Esophagus squamous epithelium (tissue), 5 donors: Measurements from ENCODE around the gene STING1. TPM values are rescaled to one million over a fixed set of nuclear protein-coding genes. Genes with fewer than 3 reads are reported as not detected.
"Not testable (repeated sequence)": the region's sequence is repeated elsewhere in the genome, so short reads cannot be mapped to it uniquely, and the experiment has no call there.

ENCODE experiments used
- DNase-seq: peaks from one replicate; lab custom pipeline; 2025; lab: John Stamatoyannopoulos, UW
- H3K27ac ChIP-seq, 4 donors: fragments of 200-600 bp; sonication (generic); one replicate each; pipeline ENCODE4 v1.5.1; 2016 to 2019; ENCODE audit warnings: mild to moderate bottlenecking in 1 of 4
- H3K27me3 ChIP-seq, 4 donors: fragments of 200-600 bp; sonication (generic); 1 replicate in 3 of 4; 2 replicates in 1 of 4; pipeline versions ENCODE4 v1.5.1 to v1.6.0; 2017 to 2021; ENCODE audit warnings: antibody characterized with exemption in 1 of 4
- H3K36me3 ChIP-seq, 3 donors: fragments of 200-600 bp; sonication (generic); one replicate each; pipeline ENCODE4 v1.5.1; 2016 to 2019
- H3K4me1 ChIP-seq, 3 donors: fragments of 200-600 bp; sonication (generic); one replicate each; pipeline ENCODE4 v1.5.1; 2017 to 2019
- H3K4me3 ChIP-seq, 4 donors: fragments of 200-600 bp; sonication (generic); 1 replicate in 3 of 4; 2 replicates in 1 of 4; pipeline ENCODE4 v1.5.1; 2016 to 2019; ENCODE audit warnings: mild to moderate bottlenecking in 2 of 4, moderate library complexity in 1 of 4
- H3K9me3 ChIP-seq, 3 donors: fragments of 200-600 bp; sonication (generic); one replicate each; pipeline ENCODE4 v1.5.1; 2016 to 2019
- CTCF ChIP-seq, 6 experiments: fragments of 450-650 bp in 4 of 6; fragments of 200-600 bp in 2 of 6; sonication (generic) in 2 of 6; IDR thresholded peaks; one replicate each; pipeline ENCODE4 v1.5.1; 2016 to 2019; ENCODE audit warnings: antibody characterized with exemption in 6 of 6, mild to moderate bottlenecking in 4 of 6, moderate library complexity in 4 of 6
- POLR2A ChIP-seq, 4 donors: fragments of 450-650 bp; IDR thresholded peaks; one replicate each; pipeline ENCODE4 v1.6.1; 2017; ENCODE audit warnings: antibody characterized with exemption in 4 of 4, mild to moderate bottlenecking in 4 of 4, moderate library complexity in 3 of 4
- WGBS, 2 donors: methylation state at CpG; one replicate each; pipeline ENCODE4 v1.1.5; 2018; 5-methylcytosine and 5-hydroxymethylcytosine counted together
- intact Hi-C: fragments of 100-400 bp; cut with DNase I; formaldehyde crosslinking; loops from one replicate; pipeline ENCODE4 v1.15.0; 2022
- total RNA-seq, 4 donors: library from RNA; depleted of rRNA; stranded (reverse); fragments of >200 nt; gene quantifications; one replicate each; pipeline ENCODE4 v1.1.0, GENCODE V29; 2016
- donor health status: DM: yes; HTN: yes; CAD: no.

STING1 gene
- total RNA-seq, result 10 to 100 TPM; 33.0 to 49.6 (median 38.6) TPM

- intact Hi-C loops, result no loop called here
- Histone ChIP-seq H3K27me3 (no peaks in the 10 kb centered on the region), H3K36me3 (peaks cover 0 to 27% (median 8%) of the 10 kb centered on the region in 3 donors), H3K9me3 (no peaks in the 10 kb centered on the region), H3K4me3 (peak within 1 kb of the TSS; percentile 35 to 77 (median 50)), H3K27ac (peak within 1 kb of the TSS; percentile 91 to 99 (median 94)), H3K4me1 (peaks cover 25 to 73% (median 38%) of the 10 kb centered on the region in 3 donors)
- peak; percentile 33 for DNase-seq
- 2 to 11% methylated on average over 10 of the region's 19 CpGs for WGBS, 2 donors
- no peak for TF ChIP-seq CTCF (IDR thresholded peaks at IDR 0.05)
- peak in 1 of 4 donors; percentile 52 for TF ChIP-seq POLR2A (IDR thresholded peaks at IDR 0.05)
Measured at GRCh38 chr5:139482050-139482889, at the start of gene STING1. Gene STING1 (minus strand): TSS chr5:139482758. CDS start chr5:139481704, 1,054 bp downstream.

GRCh38 chr5:139531772-139532169 is 49.2 kb upstream of the STING1 start:
- no peak for TF ChIP-seq CTCF (IDR thresholded peaks at IDR 0.05)
- no peak for TF ChIP-seq POLR2A (IDR thresholded peaks at IDR 0.05)
- H3K27ac ChIP-seq, result peak overlapping the region in 1 of 4 donors; percentile 36
- H3K4me1 ChIP-seq, result peaks cover 0 to 21% (median 0%) of the 10 kb centered on the region in 3 donors
- no peaks in the 10 kb centered on the region for H3K9me3 ChIP-seq
- no peak for DNase-seq
- H3K36me3 ChIP-seq, result no peaks in the 10 kb centered on the region
- WGBS, 2 donors, result 80 to 89% methylated on average over 3 of the region's 3 CpGs
- intact Hi-C loops, result no loop called here
- H3K27me3 ChIP-seq, result no peaks in the 10 kb centered on the region
- H3K4me3 ChIP-seq, result no peak overlapping the region

GRCh38 chr5:139530079-139530478 is 47.5 kb upstream of the STING1 start:
- H3K9me3 ChIP-seq, H3K27ac ChIP-seq, intact Hi-C loops, DNase-seq, H3K27me3 ChIP-seq, H3K4me3 ChIP-seq, H3K36me3 ChIP-seq: not testable (repeated sequence)
- WGBS, 2 donors, result 94 to 100% methylated on average over 2 of the region's 2 CpGs
- peaks cover 0 to 37% (median 13%) of the 10 kb centered on the region in 3 donors for H3K4me1 ChIP-seq

- WGBS, 2 donors, result 83 to 87% methylated on average over 8 of the region's 8 CpGs
- H3K27ac ChIP-seq, intact Hi-C loops, H3K4me3 ChIP-seq, H3K36me3 ChIP-seq, DNase-seq, H3K27me3 ChIP-seq, H3K9me3 ChIP-seq: not testable (repeated sequence)
- peaks cover 0 to 47% (median 16%) of the 10 kb centered on the region in 3 donors for H3K4me1 ChIP-seq
Measured at GRCh38 chr5:139528695-139529094, 46.1 kb upstream of the STING1 start.

- intact Hi-C loops, H3K9me3 ChIP-seq, H3K27me3 ChIP-seq, DNase-seq, H3K4me3 ChIP-seq, H3K27ac ChIP-seq, H3K36me3 ChIP-seq: not testable (repeated sequence)
- peaks cover 0 to 47% (median 16%) of the 10 kb centered on the region in 3 donors for H3K4me1 ChIP-seq
- 80 to 86% methylated on average over 5 to 6 of the region's 7 CpGs for WGBS, 2 donors
Measured at GRCh38 chr5:139527896-139528467, 45.4 kb upstream of the STING1 start.

GRCh38 chr5:139527090-139527470 is 44.5 kb upstream of the STING1 start:
- WGBS, 2 donors, result 58 to 75% methylated on average over 2 of the region's 2 CpGs
- intact Hi-C loops, H3K27me3 ChIP-seq, H3K9me3 ChIP-seq, DNase-seq, H3K4me3 ChIP-seq, H3K27ac ChIP-seq, H3K36me3 ChIP-seq: not testable (repeated sequence)
- peaks cover 0 to 47% (median 16%) of the 10 kb centered on the region in 3 donors for H3K4me1 ChIP-seq

GRCh38 chr5:139526309-139527089 is 43.9 kb upstream of the STING1 start:
- H3K4me3 ChIP-seq, intact Hi-C loops, H3K9me3 ChIP-seq, H3K27me3 ChIP-seq, DNase-seq, H3K36me3 ChIP-seq: not testable (repeated sequence)
- WGBS, 2 donors, result 75 to 83% methylated on average over 14 to 20 of the region's 22 CpGs
- H3K4me1 ChIP-seq, result peaks cover 0 to 44% (median 16%) of the 10 kb centered on the region in 3 donors
- H3K27ac ChIP-seq, result peak overlapping the region in 3 of 4 donors; percentile 32 to 66 (median 55)

- Histone ChIP-seq H3K4me1 (peaks cover 0 to 37% (median 16%) of the 10 kb centered on the region in 3 donors), H3K27ac (peak overlapping the region in 3 of 4 donors; percentile 32 to 66 (median 55))
- DNase-seq, H3K9me3 ChIP-seq, H3K4me3 ChIP-seq, intact Hi-C loops, H3K27me3 ChIP-seq, H3K36me3 ChIP-seq: not testable (repeated sequence)
- 33 to 48% methylated on average over 12 of the region's 12 CpGs for WGBS, 2 donors
Measured at GRCh38 chr5:139525586-139526308, 43.2 kb upstream of the STING1 start.
